HK-2 (cell line): ENCODE data around the gene ACSF2.

Experiments used
- DNase-seq: peaks from one replicate; pipeline ENCODE4 v3.0.0-alpha.2; 2018; ENCODE audit not compliant: unreplicated experiment

The ACSF2 gene

DNA sequence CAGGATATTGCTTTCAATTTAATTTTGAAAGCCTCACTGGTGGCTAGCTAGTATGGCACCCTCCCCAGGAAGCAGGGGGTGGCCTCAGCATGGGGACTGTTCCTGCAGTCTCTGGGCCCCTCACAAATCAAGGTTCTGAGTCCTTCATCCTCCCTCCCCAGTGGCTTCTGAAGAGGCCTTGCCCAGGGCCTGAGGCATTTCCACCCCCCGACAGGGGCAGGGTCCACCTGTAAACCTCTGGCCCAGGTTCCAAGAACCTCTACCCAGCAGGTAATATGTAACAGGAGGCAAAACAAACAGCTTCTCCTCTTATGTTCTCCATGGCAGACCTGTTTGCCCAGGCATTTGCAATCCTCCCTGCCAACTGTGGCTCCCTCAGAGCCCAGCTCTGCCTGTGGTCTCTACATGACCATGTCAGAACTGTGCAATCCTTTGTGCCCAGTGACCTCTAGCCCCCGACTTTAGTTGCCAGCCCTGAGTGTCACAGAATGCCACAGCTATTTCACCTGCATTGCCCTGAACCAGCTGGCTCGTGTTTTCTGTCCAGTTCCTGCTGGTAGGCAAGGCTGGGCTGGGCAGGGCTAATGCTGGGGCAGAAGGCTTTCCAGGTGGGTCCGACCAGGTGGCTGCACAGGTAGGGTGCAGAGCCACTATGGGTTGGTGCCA, 14.3 kb downstream of the ACSF2 start:
- DNase-seq: no peak

DNA sequence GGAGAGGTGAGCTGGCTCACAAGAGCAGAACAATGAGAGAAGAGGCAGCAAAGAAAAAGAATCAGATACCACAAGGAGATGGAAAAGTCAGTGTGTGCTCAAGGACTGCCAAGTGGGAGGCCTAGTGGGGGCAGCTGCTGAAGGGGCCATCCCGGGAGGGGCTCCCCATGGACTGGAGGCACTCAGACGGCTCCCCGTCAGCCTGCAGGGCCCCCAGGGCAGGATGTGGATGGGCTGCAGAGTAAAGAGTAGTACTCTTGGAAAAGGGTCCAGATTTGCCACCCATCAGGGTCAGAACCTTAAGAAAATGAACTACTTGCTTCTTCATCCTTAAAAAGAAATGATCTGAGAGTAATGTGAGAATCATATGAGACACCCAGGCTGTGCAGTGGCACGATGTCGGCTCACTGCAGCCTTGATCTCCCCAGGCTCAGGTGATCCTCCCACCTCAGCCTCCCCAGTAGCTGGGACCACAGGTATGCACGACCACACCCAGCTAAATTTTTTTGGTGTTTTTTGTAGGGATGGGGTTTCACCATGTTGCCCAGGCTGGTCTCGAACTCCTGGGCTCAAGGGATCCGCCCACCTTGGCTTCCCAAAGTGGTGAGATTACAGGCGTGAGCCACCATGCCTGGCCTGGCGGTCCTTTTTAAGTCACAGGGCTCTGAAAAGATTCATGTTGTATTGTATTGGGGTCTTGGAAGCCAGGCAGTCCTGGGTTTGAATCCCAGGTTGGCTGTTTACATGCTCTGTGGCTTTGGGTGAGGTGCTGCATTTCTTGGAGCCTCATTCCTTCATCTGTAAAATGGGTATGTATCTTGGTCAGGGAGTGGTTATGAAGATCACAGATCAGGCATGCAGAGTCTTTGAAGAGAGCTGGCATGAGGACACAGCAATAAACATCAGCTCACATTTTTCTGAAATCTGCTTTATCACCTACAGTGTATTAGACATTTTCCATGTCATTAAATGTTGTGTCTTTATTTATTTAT, 15.1 kb downstream of the ACSF2 start:
- DNase-seq: no peak

- no peak for DNase-seq
Observed at GRCh38 chr17:50443505-50443974, 17.5 kb downstream of the ACSF2 start.

DNA sequence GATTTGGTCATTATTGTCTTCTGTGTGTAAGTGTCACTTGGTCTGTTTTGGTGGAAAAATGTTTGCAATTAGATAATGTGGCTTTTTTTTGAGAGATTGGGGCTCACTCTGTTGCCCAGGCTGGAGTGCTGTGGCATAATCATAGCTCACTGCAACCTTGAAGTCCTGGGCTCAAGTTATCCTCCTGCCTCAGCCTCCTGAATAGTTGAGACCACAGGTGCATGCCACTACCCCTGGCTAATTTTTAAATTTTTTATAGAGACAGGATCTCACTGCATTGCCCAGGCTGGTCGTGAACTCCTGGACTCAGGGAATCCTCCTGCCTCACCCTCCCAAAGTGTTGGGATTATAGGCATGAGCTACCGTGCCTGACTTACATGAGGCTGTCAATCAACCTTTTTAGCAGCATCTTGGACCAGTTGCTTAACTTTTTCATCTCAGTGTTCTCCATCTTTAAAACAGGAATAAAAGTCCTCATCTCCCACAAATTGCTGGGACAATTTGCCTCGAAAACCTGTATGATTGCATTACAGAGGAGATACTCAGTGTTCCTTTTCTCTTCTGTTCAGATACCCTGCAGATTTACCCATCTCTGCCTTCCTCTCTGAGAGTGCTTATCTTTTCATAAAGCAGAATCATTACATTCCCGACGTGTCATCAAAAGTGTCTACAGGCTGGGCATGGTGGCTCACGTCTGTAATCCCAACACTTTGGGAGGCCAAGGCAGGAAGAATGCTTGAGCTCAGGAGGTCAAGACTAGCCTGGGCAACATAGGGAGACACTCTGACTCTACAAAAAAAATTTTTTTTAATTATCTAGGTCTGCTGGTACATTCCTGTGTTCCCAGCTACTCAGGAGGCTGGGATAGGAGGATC, 19.1 kb downstream of the ACSF2 start:
- DNase-seq: no peak

- no peak for DNase-seq
Observed at GRCh38 chr17:50445730-50446325, 19.8 kb downstream of the ACSF2 start.

- DNase-seq: no peak
Observed at GRCh38 chr17:50447870-50448595, 22.0 kb downstream of the ACSF2 start.

DNA sequence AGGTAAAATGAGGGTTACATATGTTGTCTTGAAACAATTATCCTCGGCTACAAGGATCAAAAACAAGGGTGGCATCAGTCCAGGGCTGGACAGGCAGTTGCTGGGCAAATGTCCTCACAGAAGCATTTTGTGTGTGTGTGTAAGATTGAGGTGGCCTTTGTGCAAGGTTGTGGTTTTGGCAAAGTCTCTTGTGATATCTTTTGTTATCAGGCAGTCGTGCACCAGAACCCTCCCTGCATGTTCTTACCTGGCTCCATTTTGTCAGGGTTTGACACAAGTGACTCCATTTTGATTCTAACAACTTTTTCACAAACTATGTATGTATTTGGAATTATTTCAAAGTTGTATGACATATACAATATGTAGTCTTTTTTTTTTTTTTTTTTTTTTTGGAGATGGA, 22.6 kb downstream of the ACSF2 start:
- DNase-seq: no peak

- no peak for DNase-seq
Observed at GRCh38 chr17:50451943-50452629, 26.1 kb downstream of the ACSF2 start.

DNA sequence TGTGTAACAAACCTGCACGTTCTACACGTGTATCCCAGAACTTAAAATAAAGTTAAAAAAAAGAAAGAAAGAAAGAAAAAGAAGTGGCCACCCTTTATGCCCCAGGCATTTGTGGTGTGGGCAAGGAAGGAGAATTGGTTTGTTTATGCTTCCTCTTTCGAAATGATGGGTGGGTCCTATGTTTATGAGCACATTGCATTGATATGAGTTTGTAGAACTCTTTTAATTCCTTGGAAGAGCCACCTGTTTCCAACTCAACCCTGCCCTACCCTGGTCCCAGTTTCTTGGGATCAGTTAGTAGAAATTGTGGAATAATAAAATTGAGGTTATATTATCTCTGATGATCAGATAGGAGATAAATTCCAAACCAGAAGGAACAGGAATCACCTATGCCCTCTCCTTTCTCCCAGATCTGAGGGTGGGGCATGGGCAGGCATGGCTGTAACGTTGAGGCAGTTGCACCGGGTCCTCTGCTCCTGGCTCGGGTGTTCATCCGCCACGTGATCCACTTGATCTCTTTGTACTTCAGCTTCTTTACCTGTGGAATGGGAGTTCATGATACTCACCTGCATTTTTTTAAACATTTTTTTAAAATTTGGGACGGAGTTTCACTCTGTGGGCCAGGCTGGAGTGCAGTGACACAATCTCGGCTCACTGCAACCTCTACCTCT, 26.7 kb downstream of the ACSF2 start:
- no peak for DNase-seq

GRCh38 chr17:50453901-50454300, 27.9 kb downstream of the ACSF2 start:
- DNase-seq: no peak

DNA sequence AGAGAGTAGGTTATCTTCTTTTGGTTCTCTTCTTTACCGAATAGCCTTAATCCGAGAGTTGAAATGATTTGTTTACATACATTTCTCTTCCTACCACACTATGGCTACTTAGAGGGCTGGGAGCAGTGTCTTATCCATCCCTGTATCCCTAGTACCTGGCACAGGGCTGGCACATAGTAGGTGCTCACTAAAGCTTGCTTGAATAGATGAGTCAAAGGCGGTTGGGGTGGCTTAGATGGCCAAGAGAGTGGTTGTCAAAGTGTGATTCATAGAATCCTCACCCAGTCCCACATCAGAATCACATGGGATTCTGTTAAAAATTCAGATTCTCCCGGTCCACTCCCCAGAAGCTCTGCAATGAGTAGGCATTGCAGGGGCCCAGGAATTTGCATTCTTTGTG, 31.6 kb downstream of the ACSF2 start:
- no peak for DNase-seq

GRCh38 chr17:50458270-50458669, 32.3 kb downstream of the ACSF2 start:
- no peak for DNase-seq

GRCh38 chr17:50458701-50459676, 33.0 kb downstream of the ACSF2 start:
- DNase-seq: peak; percentile 54

- DNase-seq: no peak
Observed at GRCh38 chr17:50459756-50460155, 33.7 kb downstream of the ACSF2 start.

DNA sequence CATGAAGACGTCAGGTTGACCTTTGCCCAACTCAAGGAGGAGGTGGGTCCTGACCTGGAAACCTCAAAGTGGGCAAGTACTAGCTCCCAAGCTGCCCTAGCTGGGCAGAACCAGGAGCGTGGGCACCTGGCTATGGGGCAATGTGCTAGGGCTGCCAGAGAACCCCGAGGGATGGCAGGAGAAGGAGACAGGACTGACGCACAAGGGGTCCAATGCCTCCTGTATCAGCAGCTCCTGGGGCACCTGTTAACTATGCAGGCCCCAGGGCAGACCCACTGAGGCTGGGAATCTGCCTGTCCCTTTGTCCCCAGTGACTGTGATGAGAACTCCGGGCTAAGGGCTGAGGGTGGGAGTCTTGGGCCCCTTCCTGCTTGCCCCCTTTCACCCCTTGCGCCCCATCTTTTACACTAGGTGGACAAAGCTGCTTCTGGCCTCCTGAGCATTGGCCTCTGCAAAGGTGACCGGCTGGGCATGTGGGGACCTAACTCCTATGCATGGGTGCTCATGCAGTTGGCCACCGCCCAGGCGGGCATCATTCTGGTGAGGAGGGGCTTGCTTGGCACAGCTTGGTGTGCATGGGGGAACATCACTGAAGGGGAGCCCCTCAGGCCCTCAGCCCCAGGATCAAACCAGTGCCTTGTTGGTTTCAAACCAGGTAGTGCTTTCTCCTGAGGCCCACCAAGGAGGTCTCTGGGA, 35.0 kb downstream of the ACSF2 start:
- DNase-seq: no peak

DNA sequence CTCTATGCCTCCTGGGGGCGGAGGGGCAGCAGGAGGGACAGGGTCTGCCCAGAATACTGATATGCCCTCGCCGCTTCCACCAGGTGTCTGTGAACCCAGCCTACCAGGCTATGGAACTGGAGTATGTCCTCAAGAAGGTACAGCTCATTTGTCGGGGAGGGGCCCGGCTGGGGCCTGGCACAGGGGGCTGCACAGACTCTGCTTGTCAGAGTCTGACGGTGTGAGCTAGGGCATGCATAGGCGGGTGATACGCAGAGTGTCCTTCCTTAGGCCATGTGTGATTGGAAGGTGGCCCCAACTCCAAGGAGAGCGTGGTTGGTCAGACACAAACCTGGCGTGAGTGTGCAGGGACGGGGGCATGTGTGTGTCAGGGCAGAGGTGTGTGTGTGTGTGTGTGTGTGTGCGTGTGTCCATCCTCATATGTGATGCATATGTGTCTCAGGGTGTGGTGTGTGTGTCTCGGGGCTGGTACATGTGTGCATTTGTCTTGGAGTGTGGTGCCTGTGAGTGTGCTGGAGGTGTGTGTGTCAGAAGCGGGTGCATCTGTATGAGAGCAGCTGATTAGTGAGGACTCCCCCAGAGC, 35.6 kb downstream of the ACSF2 start:
- DNase-seq: no peak

DNA sequence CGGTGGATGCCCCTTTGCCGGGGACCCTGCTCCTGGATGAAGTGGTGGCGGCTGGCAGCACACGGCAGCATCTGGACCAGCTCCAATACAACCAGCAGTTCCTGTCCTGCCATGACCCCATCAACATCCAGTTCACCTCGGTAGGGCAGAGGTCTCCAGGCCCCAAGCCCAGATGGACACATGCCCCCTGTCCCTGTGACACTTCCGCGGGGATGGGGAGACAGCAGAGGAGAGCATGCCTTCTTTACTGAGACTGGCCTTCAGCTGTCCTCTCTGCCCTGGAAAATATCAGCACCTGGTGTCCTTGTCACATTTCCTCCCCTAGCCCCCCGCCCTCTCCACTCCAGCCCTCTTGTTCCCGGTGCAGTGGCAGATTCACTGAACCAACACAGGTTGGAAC, 36.4 kb downstream of the ACSF2 start:
- no peak for DNase-seq
